ENCODE results near the gene CBX6. TPM values are rescaled to one million over a fixed set of nuclear protein-coding genes. Genes with fewer than 3 reads are reported as not detected.

The CBX6 gene
- total and polyA plus RNA-seq, 2 experiments from 2014 or later = 51.9 to 52.1 TPM

GRCh38 chr22:38829485-38829884, 42.5 kb downstream of the CBX6 start:
- no peaks in the 10 kb centered on the region for H3K79me2 ChIP-seq (ENCODE audit: insufficient read depth)
- H3K4me2 ChIP-seq (ENCODE audit: unreplicated experiment) = no peak overlapping the region
- in situ Hi-C loops (cut with MboI) = no loop called here
- no peaks in the 10 kb centered on the region for H4K20me1 ChIP-seq (ENCODE audit: insufficient read depth)
- H3K9me2 ChIP-seq (ENCODE audit: insufficient read depth) = no peaks in the 10 kb centered on the region
- H3K4me3 ChIP-seq = no peak overlapping the region
- H2AFZ ChIP-seq = no peak overlapping the region
- H3K27me3 ChIP-seq (replicated peaks; ENCODE audit: insufficient read depth) = no peaks in the 10 kb centered on the region
- TF ChIP-seq EZH2phosphoT487 (IDR thresholded peaks at IDR 0.05; ENCODE audit: insufficient read depth, low read depth) (no peak), EZH2 (IDR thresholded peaks at IDR 0.05; ENCODE audit: insufficient read depth, poor library complexity, severe bottlenecking) (no peak)
- no peaks in the 10 kb centered on the region for H3K4me1 ChIP-seq (ENCODE audit: insufficient read depth)
- WGBS, 2 experiments (ENCODE audit: low coverage in 1 of 2, low lambda C conversion rate in 2 of 2, missing lambda C conversion rate in 2 of 2) = 64 to 74% methylated on average over 4 of the region's 4 CpGs
- H3K9ac ChIP-seq = no peak overlapping the region
- no peak overlapping the region for H3K27ac ChIP-seq
- no peaks in the 10 kb centered on the region for H3K36me3 ChIP-seq (ENCODE audit: low read depth)
- no peaks in the 10 kb centered on the region for H3K9me3 ChIP-seq (ENCODE audit: low read depth)
- H3F3A ChIP-seq (ENCODE audit: insufficient read depth) = no peaks in the 10 kb centered on the region
- DNase-seq = peak; percentile 48

GRCh38 chr22:38828616-38829205, 43.3 kb downstream of the CBX6 start:
- Histone ChIP-seq H4K20me1 (ENCODE audit: insufficient read depth) (no peaks in the 10 kb centered on the region), H3K36me3 (ENCODE audit: low read depth) (no peaks in the 10 kb centered on the region), H2AFZ (no peak overlapping the region), H3K27ac (no peak overlapping the region), H3K27me3 (replicated peaks; ENCODE audit: insufficient read depth) (no peaks in the 10 kb centered on the region), H3K4me2 (ENCODE audit: unreplicated experiment) (no peak overlapping the region), H3K9me2 (ENCODE audit: insufficient read depth) (no peaks in the 10 kb centered on the region), H3K9me3 (ENCODE audit: low read depth) (no peaks in the 10 kb centered on the region), H3K4me3 (no peak overlapping the region), H3F3A (ENCODE audit: insufficient read depth) (no peaks in the 10 kb centered on the region), H3K9ac (no peak overlapping the region), H3K4me1 (ENCODE audit: insufficient read depth) (no peaks in the 10 kb centered on the region), H3K79me2 (ENCODE audit: insufficient read depth) (no peaks in the 10 kb centered on the region)
- in situ Hi-C loops (cut with MboI) = no loop called here
- no peak for TF ChIP-seq EZH2phosphoT487 (IDR thresholded peaks at IDR 0.05; ENCODE audit: insufficient read depth, low read depth)
- no peak for TF ChIP-seq EZH2 (IDR thresholded peaks at IDR 0.05; ENCODE audit: insufficient read depth, poor library complexity, severe bottlenecking)
- WGBS, 2 experiments (ENCODE audit: low coverage in 1 of 2, low lambda C conversion rate in 2 of 2, missing lambda C conversion rate in 2 of 2) = 46 to 56% methylated on average over 8 to 10 of the region's 10 CpGs
- no peak for DNase-seq

GRCh38 chr22:38828191-38828590, 43.8 kb downstream of the CBX6 start:
- H3K79me2 ChIP-seq (ENCODE audit: insufficient read depth) = no peaks in the 10 kb centered on the region
- in situ Hi-C loops (cut with MboI) = no loop called here
- no peaks in the 10 kb centered on the region for H3F3A ChIP-seq (ENCODE audit: insufficient read depth)
- H3K27me3 ChIP-seq (replicated peaks; ENCODE audit: insufficient read depth) = no peaks in the 10 kb centered on the region
- H3K4me3 ChIP-seq = no peak overlapping the region
- no peak overlapping the region for H3K27ac ChIP-seq
- no peak overlapping the region for H3K4me2 ChIP-seq (ENCODE audit: unreplicated experiment)
- WGBS, 2 experiments (ENCODE audit: low coverage in 1 of 2, low lambda C conversion rate in 2 of 2, missing lambda C conversion rate in 2 of 2) = 67 to 70% methylated on average over 11 of the region's 11 CpGs
- no peaks in the 10 kb centered on the region for H3K9me2 ChIP-seq (ENCODE audit: insufficient read depth)
- no peak overlapping the region for H2AFZ ChIP-seq
- no peaks in the 10 kb centered on the region for H4K20me1 ChIP-seq (ENCODE audit: insufficient read depth)
- no peak overlapping the region for H3K9ac ChIP-seq
- TF ChIP-seq EZH2 (IDR thresholded peaks at IDR 0.05; ENCODE audit: insufficient read depth, poor library complexity, severe bottlenecking) (no peak), EZH2phosphoT487 (IDR thresholded peaks at IDR 0.05; ENCODE audit: insufficient read depth, low read depth) (no peak)
- no peak for DNase-seq
- H3K36me3 ChIP-seq (ENCODE audit: low read depth) = no peaks in the 10 kb centered on the region
- no peaks in the 10 kb centered on the region for H3K4me1 ChIP-seq (ENCODE audit: insufficient read depth)
- H3K9me3 ChIP-seq (ENCODE audit: low read depth) = no peaks in the 10 kb centered on the region

- no peak overlapping the region for H3K4me2 ChIP-seq (ENCODE audit: unreplicated experiment)
- H3K4me1 ChIP-seq (ENCODE audit: insufficient read depth) = no peaks in the 10 kb centered on the region
- no peak overlapping the region for H3K4me3 ChIP-seq
- DNase-seq = no peak
- no peak overlapping the region for H3K27ac ChIP-seq
- no peaks in the 10 kb centered on the region for H3K27me3 ChIP-seq (replicated peaks; ENCODE audit: insufficient read depth)
- H3K9ac ChIP-seq = no peak overlapping the region
- TF ChIP-seq EZH2phosphoT487 (IDR thresholded peaks at IDR 0.05; ENCODE audit: insufficient read depth, low read depth) = no peak
- TF ChIP-seq EZH2 (IDR thresholded peaks at IDR 0.05; ENCODE audit: insufficient read depth, poor library complexity, severe bottlenecking) = no peak
- no peak overlapping the region for H2AFZ ChIP-seq
- no peaks in the 10 kb centered on the region for H3F3A ChIP-seq (ENCODE audit: insufficient read depth)
- H3K79me2 ChIP-seq (ENCODE audit: insufficient read depth) = no peaks in the 10 kb centered on the region
- no peaks in the 10 kb centered on the region for H4K20me1 ChIP-seq (ENCODE audit: insufficient read depth)
- in situ Hi-C loops (cut with MboI) = no loop called here
- H3K36me3 ChIP-seq (ENCODE audit: low read depth) = no peaks in the 10 kb centered on the region
- H3K9me2 ChIP-seq (ENCODE audit: insufficient read depth) = no peaks in the 10 kb centered on the region
- no peaks in the 10 kb centered on the region for H3K9me3 ChIP-seq (ENCODE audit: low read depth)
Observed at GRCh38 chr22:38827510-38827909, 44.5 kb downstream of the CBX6 start.

GRCh38 chr22:38826801-38827200, 45.2 kb downstream of the CBX6 start:
- no peaks in the 10 kb centered on the region for H3K36me3 ChIP-seq (ENCODE audit: low read depth)
- no peak for TF ChIP-seq EZH2phosphoT487 (IDR thresholded peaks at IDR 0.05; ENCODE audit: insufficient read depth, low read depth)
- TF ChIP-seq EZH2 (IDR thresholded peaks at IDR 0.05; ENCODE audit: insufficient read depth, poor library complexity, severe bottlenecking) = no peak
- H3K4me1 ChIP-seq (ENCODE audit: insufficient read depth) = no peaks in the 10 kb centered on the region
- H3K79me2 ChIP-seq (ENCODE audit: insufficient read depth) = no peaks in the 10 kb centered on the region
- H3K9ac ChIP-seq = no peak overlapping the region
- in situ Hi-C loops (cut with MboI) = no loop called here
- no peak for DNase-seq
- H3F3A ChIP-seq (ENCODE audit: insufficient read depth) = no peaks in the 10 kb centered on the region
- no peaks in the 10 kb centered on the region for H3K27me3 ChIP-seq (replicated peaks; ENCODE audit: insufficient read depth)
- WGBS, 2 experiments (ENCODE audit: low coverage in 1 of 2, low lambda C conversion rate in 2 of 2, missing lambda C conversion rate in 2 of 2) = 68% methylated on average over 5 of the region's 5 CpGs
- no peaks in the 10 kb centered on the region for H4K20me1 ChIP-seq (ENCODE audit: insufficient read depth)
- no peaks in the 10 kb centered on the region for H3K9me2 ChIP-seq (ENCODE audit: insufficient read depth)
- no peak overlapping the region for H2AFZ ChIP-seq
- no peaks in the 10 kb centered on the region for H3K9me3 ChIP-seq (ENCODE audit: low read depth)
- no peak overlapping the region for H3K4me2 ChIP-seq (ENCODE audit: unreplicated experiment)
- no peak overlapping the region for H3K27ac ChIP-seq
- no peak overlapping the region for H3K4me3 ChIP-seq
